IPS-18a (cell line): Measurements from ENCODE around the gene SERTM2.

ENCODE experiments used
- H3K27ac ChIP-seq: one replicate; pipeline ENCODE4 v1.5.1; 2013; ENCODE audit warnings: low read length
- H3K27me3 ChIP-seq: one replicate; pipeline ENCODE4 v1.6.1; 2013; ENCODE audit warnings: mild to moderate bottlenecking, low read length; ENCODE audit not compliant: control insufficient read depth, insufficient read depth
- H3K36me3 ChIP-seq: one replicate; pipeline ENCODE4 v1.6.1; 2013; ENCODE audit warnings: low read depth, low read length; ENCODE audit not compliant: control insufficient read depth
- H3K4me1 ChIP-seq: one replicate; pipeline ENCODE4 v1.6.1; 2013; ENCODE audit warnings: low read depth, low read length; ENCODE audit not compliant: control insufficient read depth
- H3K4me3 ChIP-seq: one replicate; pipeline ENCODE4 v1.5.1; 2013; ENCODE audit warnings: low read length
- H3K9ac ChIP-seq: one replicate; pipeline ENCODE4 v1.6.1; 2013; ENCODE audit warnings: mild to moderate bottlenecking, low read length, moderate library complexity
- H3K9me3 ChIP-seq: one replicate; pipeline ENCODE4 v1.6.1; 2013; ENCODE audit warnings: low read depth, low read length; ENCODE audit not compliant: control insufficient read depth

The SERTM2 gene

DNA sequence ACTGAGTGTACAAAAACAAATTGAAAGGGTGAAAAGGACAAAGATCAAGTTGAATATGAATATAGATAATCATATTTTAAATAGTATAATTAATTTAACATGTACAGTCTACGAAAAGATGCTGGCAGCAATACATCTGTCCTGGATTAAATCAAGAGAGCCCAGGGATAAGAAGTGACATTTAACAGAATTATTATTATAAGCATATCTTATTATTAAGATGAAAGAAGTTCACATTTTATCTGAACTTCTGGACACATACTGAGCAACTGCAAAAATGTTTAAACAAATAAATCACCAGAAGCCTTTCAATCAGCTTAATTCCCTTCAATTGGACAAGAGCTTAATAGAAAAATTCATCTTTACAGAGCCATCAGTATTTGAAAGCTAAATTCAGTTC is 50.4 kb downstream of the SERTM2 start:
- peaks cover 6% of the 10 kb centered on the region for H3K4me1 ChIP-seq
- H3K4me3 ChIP-seq: no peak overlapping the region
- H3K27ac ChIP-seq: no peak overlapping the region
- H3K9ac ChIP-seq: no peak overlapping the region
- H3K9me3 ChIP-seq: no peaks in the 10 kb centered on the region
- no peaks in the 10 kb centered on the region for H3K36me3 ChIP-seq
- H3K27me3 ChIP-seq: no peaks in the 10 kb centered on the region

DNA sequence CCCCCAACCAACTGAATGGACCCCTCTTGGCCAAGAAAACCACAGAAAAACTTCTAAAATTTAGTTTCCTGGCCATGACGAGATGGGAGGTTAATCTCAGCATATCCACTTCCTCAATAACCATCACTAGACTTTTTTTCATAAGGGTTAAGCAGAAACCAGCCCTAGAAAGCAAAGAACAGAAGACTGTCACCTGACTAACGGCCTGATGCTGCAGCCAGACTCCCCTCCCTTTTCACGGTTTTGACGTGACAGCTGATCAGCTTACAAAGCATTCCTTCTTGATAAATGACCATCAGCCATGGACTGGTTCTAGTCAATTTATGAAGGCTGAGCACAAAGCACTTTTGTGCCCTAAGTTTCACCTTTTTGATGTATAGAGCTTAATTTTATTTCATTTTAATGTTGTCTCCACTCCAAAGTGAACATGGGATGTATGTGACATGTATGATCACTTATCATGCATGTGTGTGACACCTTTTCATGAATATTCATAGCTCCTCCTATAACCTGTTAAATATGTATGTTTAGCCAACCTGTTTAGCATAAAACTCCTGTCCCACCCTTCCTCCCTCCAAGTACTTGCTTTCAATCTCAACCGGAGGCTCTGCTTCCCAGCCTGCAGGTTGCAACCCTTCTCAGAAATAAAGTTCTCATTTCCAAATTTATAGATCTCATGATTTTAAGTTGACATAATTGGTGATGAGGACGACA is 56.3 kb downstream of the SERTM2 start:
- Histone ChIP-seq H3K4me3 (no peak overlapping the region), H3K27me3 (no peaks in the 10 kb centered on the region), H3K9me3 (no peaks in the 10 kb centered on the region), H3K9ac (no peak overlapping the region), H3K4me1 (peaks cover 8% of the 10 kb centered on the region), H3K27ac (no peak overlapping the region), H3K36me3 (no peaks in the 10 kb centered on the region)

DNA sequence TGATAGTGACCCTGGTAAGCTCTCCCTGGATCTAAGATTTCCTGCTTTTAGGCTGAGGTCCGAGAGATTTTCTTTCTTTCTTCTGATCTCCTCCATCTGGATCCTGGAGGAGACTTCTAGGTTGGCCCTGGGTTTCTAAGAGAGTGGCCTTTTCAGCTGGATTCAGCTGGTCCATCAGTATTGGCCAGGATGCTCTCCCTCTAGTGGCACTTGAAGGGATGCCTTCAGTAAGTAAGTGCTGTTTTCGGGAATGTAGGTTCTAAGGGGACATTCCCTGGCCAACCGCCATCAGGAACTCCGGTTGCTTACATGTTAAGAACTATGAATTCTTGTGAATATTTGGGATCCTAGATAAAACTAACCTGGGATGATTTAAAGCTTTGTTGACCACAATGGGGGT is 56.9 kb downstream of the SERTM2 start:
- no peaks in the 10 kb centered on the region for H3K27me3 ChIP-seq
- H3K4me1 ChIP-seq: peaks cover 8% of the 10 kb centered on the region
- no peaks in the 10 kb centered on the region for H3K9me3 ChIP-seq
- no peaks in the 10 kb centered on the region for H3K36me3 ChIP-seq
- H3K27ac ChIP-seq: no peak overlapping the region
- H3K4me3 ChIP-seq: no peak overlapping the region
- H3K9ac ChIP-seq: no peak overlapping the region

DNA sequence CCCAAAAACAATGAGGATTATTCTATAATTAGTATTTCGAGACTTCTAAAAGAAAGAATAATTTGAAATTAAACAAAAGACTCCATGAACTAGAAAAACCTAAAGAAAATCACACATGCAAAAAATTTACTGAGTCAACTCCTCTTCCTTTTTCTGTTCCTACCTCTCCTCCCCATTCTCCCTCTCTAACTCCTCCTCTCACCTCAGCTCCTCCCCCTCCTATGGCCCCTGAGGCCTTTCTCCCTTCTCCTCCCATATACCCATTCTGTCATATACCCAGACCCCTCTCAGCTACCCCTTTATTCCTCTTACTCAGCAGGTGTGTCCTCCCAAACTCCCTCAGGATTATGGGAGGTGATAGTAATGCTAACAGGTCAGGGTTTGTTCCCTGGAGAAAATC is 57.4 kb downstream of the SERTM2 start:
- no peak overlapping the region for H3K4me3 ChIP-seq
- H3K27ac ChIP-seq: no peak overlapping the region
- H3K27me3 ChIP-seq: no peaks in the 10 kb centered on the region
- H3K36me3 ChIP-seq: no peaks in the 10 kb centered on the region
- H3K9ac ChIP-seq: no peak overlapping the region
- peaks cover 8% of the 10 kb centered on the region for H3K4me1 ChIP-seq
- H3K9me3 ChIP-seq: no peaks in the 10 kb centered on the region
